ENCODE measurements around the gene OR5A1.
"Not testable (repeated sequence)": the region's sequence is repeated elsewhere in the genome, so short reads cannot be mapped to it uniquely, and the experiment has no call there.

The OR5A1 gene

GRCh38 chr11:59436169-59436568, at the start of gene OR5A1:
OR5A1 (plus strand) TSS chr11:59436469; CDS start chr11:59443169, 6,700 bp downstream.
- no peak for DNase-seq (ENCODE audit: low read depth in 2 of 2, low spot score in 1 of 2)

DNA sequence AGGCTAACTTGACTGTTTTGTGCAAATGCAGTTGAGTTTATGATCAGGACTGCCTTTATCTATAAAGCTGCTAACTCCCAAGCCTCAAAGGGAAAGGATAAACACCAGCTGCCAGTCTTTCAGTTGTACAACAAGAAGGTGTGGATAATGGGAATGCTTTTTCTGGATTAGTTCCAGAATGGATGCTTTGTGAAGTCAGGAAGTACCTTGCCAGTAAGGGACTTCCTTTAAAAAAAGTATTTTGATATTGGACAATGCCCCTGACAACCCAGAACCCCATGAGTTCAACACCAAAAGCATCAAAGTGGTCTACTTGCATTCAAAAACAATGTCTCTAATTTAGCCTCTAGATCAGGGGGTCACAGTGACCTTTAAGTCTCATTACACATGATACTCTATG, 42.1 kb upstream of the OR5A1 start:
- no peak for DNase-seq (ENCODE audit: low read depth in 2 of 2, low spot score in 1 of 2)

GRCh38 chr11:59400461-59401261, 35.6 kb upstream of the OR5A1 start:
- no peak for DNase-seq (ENCODE audit: low read depth in 2 of 2, low spot score in 1 of 2)

- DNase-seq (ENCODE audit: low read depth in 2 of 2, low spot score in 1 of 2), result no peak
Measured at GRCh38 chr11:59401262-59401552, 35.1 kb upstream of the OR5A1 start.

- no peak for DNase-seq (ENCODE audit: low read depth in 2 of 2, low spot score in 1 of 2)
Measured at GRCh38 chr11:59403546-59403945, 32.7 kb upstream of the OR5A1 start.

DNA sequence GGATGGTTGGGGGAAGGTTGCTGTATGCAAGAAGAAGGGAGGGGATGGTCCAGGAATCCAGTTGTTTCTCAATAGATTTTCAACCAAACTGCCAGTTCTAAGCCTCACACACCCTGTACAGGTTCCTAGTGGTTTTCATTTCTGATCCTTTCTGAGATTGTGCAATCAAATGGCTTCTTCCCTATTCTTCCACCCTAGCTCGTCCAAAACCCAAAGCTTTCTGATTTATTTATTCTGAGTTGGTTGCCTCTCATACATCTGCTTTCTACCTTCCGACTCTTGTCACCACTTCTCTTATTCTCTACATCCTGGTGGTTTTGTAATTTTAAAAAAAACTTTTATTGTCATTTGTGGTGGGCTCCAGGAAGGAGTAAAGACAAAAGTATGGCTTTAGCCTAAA, 22.6 kb upstream of the OR5A1 start:
- no peak for DNase-seq (ENCODE audit: low read depth in 2 of 2, low spot score in 1 of 2)

DNA sequence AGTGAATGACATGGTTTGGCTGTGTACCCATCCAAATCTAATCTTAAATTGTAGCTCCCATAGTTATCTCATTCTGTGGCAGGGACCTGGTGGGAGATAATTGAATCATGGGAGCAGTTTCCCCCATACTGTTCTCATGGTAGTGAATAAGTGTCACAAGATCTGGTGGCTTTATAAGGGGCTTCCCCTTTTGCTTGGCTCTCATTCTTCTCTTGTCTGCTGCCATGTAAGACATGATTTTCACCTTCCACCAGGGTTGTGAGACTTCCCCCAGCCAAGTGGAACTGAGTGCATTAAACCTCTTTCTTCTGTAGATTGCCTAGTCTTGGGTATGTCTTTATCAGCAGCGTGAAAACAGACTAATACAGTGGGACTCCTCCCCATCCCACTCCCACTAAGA, 21.2 kb upstream of the OR5A1 start:
- DNase-seq (ENCODE audit: low read depth in 2 of 2, low spot score in 1 of 2), result no peak

DNA sequence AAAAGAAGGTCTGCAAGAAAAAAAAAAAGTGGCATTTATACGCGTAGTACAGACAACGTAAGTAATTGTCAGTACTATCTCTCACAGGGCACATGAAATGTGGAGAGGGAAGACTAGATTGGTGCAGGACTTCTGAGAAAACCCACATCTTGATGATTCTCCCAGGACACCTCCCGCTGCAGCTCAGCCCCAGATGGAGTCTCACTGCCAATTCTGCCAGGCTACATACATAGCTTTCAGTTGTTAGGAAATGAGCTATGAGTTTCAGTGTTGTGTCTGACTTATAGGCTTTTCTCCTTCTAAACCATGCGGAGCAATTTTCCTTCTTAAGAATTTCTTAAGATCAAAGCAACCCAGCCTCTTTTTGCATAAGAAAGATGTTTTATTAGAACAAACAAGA, 19.7 kb upstream of the OR5A1 start:
- no peak for DNase-seq (ENCODE audit: low read depth in 2 of 2, low spot score in 1 of 2)

DNA sequence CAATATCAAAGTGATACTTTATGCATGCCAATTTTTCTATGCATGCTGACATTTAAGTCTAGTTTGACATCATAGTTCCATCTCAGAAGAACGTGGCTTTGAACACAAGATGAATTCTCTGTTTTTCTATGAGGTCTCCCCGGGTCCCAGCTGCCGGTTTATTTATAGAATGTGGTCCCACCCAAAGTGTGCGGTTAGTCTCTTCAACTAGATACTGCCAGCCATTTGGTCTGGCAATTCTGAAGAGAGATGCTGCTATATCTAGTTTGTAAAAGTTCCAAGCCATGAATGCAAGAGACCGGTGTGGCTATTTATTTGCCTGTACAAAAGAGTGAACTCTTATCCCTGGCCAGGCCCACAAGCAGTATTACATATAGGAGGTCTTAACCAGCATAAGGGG, 19.2 kb upstream of the OR5A1 start:
- DNase-seq (ENCODE audit: low read depth in 2 of 2, low spot score in 1 of 2), result no peak

DNA sequence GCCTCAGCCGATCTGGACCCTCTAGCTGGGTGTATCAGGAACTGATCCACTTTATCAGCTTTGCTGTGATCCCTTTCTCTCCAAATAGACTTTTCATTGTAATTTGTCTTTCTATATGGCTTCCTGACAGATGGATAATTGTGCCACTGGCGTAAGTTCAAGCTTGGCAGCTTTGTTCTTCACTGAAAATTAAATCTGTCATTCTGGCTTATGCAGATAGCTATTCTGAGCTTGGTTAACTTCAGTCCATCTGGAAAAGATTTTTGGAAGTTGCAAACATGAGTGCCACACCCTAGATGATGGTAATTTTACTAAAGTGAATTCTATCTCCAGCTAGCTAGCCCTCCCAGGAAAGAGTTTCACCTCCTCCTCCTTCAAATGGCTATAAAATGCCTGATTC, 18.1 kb upstream of the OR5A1 start:
- no peak for DNase-seq (ENCODE audit: low read depth in 2 of 2, low spot score in 1 of 2)

- DNase-seq (ENCODE audit: low read depth in 2 of 2, low spot score in 1 of 2), result no peak
Measured at GRCh38 chr11:59423835-59424234, 12.4 kb upstream of the OR5A1 start.

DNA sequence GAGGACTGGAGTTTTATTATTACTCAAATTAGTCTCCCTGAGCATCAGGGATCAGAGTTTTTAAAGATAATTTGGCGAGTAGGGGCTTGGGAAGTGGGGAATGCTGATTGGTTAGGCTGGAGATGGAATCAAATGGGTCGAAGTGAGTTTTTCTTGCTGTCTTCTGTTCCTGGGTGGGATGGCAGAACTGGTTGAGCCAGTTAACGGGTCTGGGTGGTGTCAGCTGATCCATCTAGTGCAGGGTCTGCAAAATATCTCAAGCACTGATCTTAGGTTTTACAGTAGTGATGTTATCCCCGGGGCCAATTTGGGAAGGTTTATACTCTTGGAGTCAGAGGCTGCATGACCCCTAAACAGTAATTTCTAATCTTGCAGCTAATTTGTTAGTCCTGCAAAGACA, 11.1 kb upstream of the OR5A1 start:
- no peak for DNase-seq (ENCODE audit: low read depth in 2 of 2, low spot score in 1 of 2)

- DNase-seq (ENCODE audit: low read depth in 2 of 2, low spot score in 1 of 2), result no peak
Measured at GRCh38 chr11:59426361-59427067, 9.8 kb upstream of the OR5A1 start, which contains the start of gene OR5A2. OR5A2 (minus strand) TSS chr11:59426413; CDS start chr11:59422953, 3,460 bp downstream.

GRCh38 chr11:59427068-59427382, 9.2 kb upstream of the OR5A1 start:
- no peak for DNase-seq (ENCODE audit: low read depth in 2 of 2, low spot score in 1 of 2)

- no peak for DNase-seq (ENCODE audit: low read depth in 2 of 2, low spot score in 1 of 2)
Measured at GRCh38 chr11:59429924-59430516, 6.2 kb upstream of the OR5A1 start.

- no peak for DNase-seq (ENCODE audit: low read depth in 2 of 2, low spot score in 1 of 2)
Measured at GRCh38 chr11:59437770-59438169, 1.5 kb downstream of the OR5A1 start.

DNA sequence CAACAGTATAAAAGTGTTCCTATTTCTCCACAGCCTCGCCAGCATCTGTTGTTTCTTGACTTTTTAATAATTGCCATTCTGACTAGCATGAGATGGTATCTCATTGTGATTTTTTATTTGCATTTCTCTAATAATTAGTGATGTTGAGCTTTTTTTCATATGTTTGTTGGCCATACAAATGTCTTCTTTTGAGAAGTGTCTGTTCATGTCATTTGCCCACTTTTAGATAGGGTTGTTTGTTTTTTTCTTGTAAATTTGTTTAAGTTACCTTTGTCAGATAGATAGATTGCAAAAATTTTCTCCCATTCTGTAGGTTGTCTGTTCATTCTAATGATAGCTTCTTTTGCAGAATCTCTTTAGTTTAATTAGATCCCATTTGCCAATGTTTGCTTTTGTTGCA, 9.4 kb downstream of the OR5A1 start:
- not testable (repeated sequence) for DNase-seq (ENCODE audit: low read depth in 2 of 2, low spot score in 1 of 2)

DNA sequence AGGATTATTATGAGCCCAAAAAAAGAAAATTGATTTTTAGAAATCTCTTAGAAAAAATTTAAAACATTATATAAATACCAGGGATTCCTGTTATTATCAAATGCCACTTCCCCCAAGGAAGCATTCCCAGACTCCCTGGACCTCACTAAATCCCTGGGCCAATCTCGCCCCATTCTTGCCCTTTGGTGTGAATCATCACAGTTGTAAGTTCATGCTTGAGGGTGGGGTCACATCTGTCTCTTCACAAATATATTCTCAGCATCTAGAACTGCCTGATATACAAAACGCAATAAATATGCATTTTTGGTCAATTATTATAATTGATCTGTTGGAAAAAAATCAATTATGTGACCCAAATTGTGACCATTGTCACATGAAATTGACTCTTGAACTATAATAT, 12.2 kb downstream of the OR5A1 start:
- DNase-seq (ENCODE audit: low read depth in 2 of 2, low spot score in 1 of 2), result no peak

DNA sequence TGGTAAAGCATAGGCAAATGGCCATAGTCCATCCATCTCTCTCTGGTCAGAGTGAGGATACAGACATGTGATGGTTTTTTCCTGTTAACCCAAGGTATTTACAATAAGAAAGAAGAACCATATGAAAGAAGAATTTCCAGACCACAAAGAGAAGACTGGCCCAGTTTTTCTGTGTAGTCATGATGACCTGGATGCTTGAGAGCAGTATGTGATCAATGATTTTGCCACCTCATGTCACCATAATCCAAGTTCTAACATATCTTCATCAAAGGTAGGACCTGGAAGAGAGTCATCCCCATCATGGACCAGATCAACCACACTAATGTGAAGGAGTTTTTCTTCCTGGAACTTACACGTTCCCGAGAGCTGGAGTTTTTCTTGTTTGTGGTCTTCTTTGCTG, 20.4 kb downstream of the OR5A1 start, which contains the start of gene OR4D6:
Gene OR4D6 (plus strand): TSS at position 301 of the 400 bp plus-strand sequence. CDS start 0 bp downstream, at position 301.
- DNase-seq (ENCODE audit: low read depth in 2 of 2, low spot score in 1 of 2), result no peak

DNA sequence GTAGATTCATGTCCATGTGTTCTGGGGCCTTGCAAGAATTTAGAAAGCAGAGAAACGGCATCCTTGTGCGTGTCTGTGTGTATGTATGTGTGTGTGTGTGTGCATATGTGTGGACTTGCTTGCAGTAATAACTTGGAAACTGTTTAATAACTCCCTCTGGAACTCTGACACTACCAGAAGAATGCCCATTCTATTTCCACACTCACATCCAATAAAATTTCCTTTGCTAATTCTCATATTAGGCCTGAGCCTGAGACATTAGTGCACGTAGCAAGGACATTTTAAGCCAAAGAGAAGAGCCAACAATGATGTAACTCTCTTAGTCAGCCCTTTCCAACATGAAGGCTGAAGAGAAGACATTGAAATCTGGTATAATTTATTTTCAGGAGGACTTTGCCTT, 23.6 kb downstream of the OR5A1 start:
- no peak for DNase-seq (ENCODE audit: low read depth in 2 of 2, low spot score in 1 of 2)

DNA sequence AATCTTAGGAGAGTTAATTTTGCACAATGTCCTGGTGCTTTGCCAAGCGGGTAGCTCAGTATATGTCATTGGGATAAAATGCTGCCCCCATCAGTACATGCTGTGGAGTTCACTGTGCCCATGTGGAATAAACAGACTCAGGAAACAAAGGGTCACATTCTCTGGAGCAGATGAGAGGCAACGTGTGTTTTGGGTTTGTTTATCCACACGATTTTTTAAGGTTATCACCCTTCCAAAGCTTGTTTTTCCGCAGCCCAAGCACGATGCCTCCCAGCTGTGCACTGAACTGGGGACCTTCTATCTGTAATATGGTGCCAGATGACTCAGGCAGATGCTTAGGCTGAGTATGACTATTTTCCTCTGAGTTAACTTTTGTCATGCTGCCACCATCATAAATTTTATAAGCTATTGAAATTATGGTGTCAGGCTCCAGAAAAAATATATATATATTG, 26.9 kb downstream of the OR5A1 start:
- no peak for DNase-seq (ENCODE audit: low read depth in 2 of 2, low spot score in 1 of 2)

DNA sequence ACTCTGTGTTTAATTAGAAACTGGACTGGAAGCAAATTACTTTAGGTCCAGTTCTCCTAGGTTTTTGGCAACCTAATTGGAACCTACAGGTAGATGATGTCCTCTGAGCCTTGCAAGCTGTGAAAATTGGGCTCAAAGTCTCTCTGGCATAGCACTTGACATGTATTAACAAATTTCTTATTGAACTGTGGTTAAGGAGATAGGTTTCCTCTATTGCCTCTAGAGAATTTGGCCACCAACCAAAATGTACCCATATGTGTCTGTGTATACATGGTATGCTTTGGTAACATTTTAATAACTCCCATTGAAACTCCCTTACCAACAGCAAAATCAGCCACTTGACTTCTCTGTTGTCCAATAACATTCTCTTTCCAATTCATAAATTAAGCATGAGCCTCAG, 36.7 kb downstream of the OR5A1 start, which contains the start of gene OR4D10:
Gene OR4D10 (plus strand): TSS at position 301 of the 400 bp plus-strand sequence. CDS start 4,115 bp downstream, outside the sequence.
- DNase-seq (ENCODE audit: low read depth in 2 of 2, low spot score in 1 of 2), result no peak
